ENCODE measurements around the gene INHBA. TPM values are rescaled to one million over a fixed set of nuclear protein-coding genes. Genes with fewer than 3 reads are reported as not detected.
A peak's percentile ranks its signal among the peaks of the same experiment; 100 is the strongest.

INHBA gene
- total RNA-seq, 1 donor from 2014 or later, result 0.34 TPM

GRCh38 chr7:41715000-41715399 lies 12.1 kb upstream of the INHBA start:
- no peak overlapping the region for H3K27ac Mint-ChIP-seq
- TF ChIP-seq CTCF (IDR thresholded peaks at IDR 0.05; ENCODE audit: unreplicated experiment), result no peak
- no peak overlapping the region for H3K4me3 Mint-ChIP-seq (ENCODE audit: low read depth)
- no peaks in the 10 kb centered on the region for H3K27me3 Mint-ChIP-seq
- no peaks in the 10 kb centered on the region for H3K4me1 Mint-ChIP-seq (ENCODE audit: low read depth)
- no peaks in the 10 kb centered on the region for H3K9me3 Mint-ChIP-seq (ENCODE audit: low read depth)
- no peak for DNase-seq (ENCODE audit: low spot score, unreplicated experiment)
- no peaks in the 10 kb centered on the region for H3K36me3 Mint-ChIP-seq (ENCODE audit: insufficient read depth)

GRCh38 chr7:41711283-41712064 lies 8.6 kb upstream of the INHBA start:
- no peaks in the 10 kb centered on the region for H3K36me3 Mint-ChIP-seq (ENCODE audit: insufficient read depth)
- no peaks in the 10 kb centered on the region for H3K9me3 Mint-ChIP-seq (ENCODE audit: low read depth)
- H3K27ac Mint-ChIP-seq, result no peak overlapping the region
- peak; percentile 58 for TF ChIP-seq CTCF (IDR thresholded peaks at IDR 0.05; ENCODE audit: unreplicated experiment)
- peaks cover 9% of the 10 kb centered on the region for H3K27me3 Mint-ChIP-seq
- no peak for DNase-seq (ENCODE audit: low spot score, unreplicated experiment)
- H3K4me3 Mint-ChIP-seq (ENCODE audit: low read depth), result no peak overlapping the region
- no peaks in the 10 kb centered on the region for H3K4me1 Mint-ChIP-seq (ENCODE audit: low read depth)

GRCh38 chr7:41710838-41711237 lies 7.9 kb upstream of the INHBA start:
- Mint-ChIP-seq H3K36me3 (ENCODE audit: insufficient read depth) (no peaks in the 10 kb centered on the region), H3K4me3 (ENCODE audit: low read depth) (no peak overlapping the region), H3K4me1 (ENCODE audit: low read depth) (peaks cover 3% of the 10 kb centered on the region), H3K27me3 (peaks cover 14% of the 10 kb centered on the region), H3K9me3 (ENCODE audit: low read depth) (no peaks in the 10 kb centered on the region), H3K27ac (no peak overlapping the region)
- TF ChIP-seq CTCF (IDR thresholded peaks at IDR 0.05; ENCODE audit: unreplicated experiment), result no peak
- DNase-seq (ENCODE audit: low spot score, unreplicated experiment), result no peak

GRCh38 chr7:41709621-41710020 lies 6.7 kb upstream of the INHBA start:
- Mint-ChIP-seq H3K4me3 (ENCODE audit: low read depth) (no peak overlapping the region), H3K27ac (no peak overlapping the region), H3K9me3 (ENCODE audit: low read depth) (no peaks in the 10 kb centered on the region), H3K27me3 (peaks cover 17% of the 10 kb centered on the region), H3K36me3 (ENCODE audit: insufficient read depth) (no peaks in the 10 kb centered on the region), H3K4me1 (ENCODE audit: low read depth) (peaks cover 9% of the 10 kb centered on the region)
- DNase-seq (ENCODE audit: low spot score, unreplicated experiment), result no peak
- TF ChIP-seq CTCF (IDR thresholded peaks at IDR 0.05; ENCODE audit: unreplicated experiment), result no peak

GRCh38 chr7:41708581-41709358 lies 5.9 kb upstream of the INHBA start:
- Mint-ChIP-seq H3K4me3 (ENCODE audit: low read depth) (no peak overlapping the region), H3K27ac (no peak overlapping the region), H3K4me1 (ENCODE audit: low read depth) (peaks cover 11% of the 10 kb centered on the region), H3K36me3 (ENCODE audit: insufficient read depth) (no peaks in the 10 kb centered on the region), H3K27me3 (peaks cover 21% of the 10 kb centered on the region), H3K9me3 (ENCODE audit: low read depth) (no peaks in the 10 kb centered on the region)
- no peak for DNase-seq (ENCODE audit: low spot score, unreplicated experiment)
- TF ChIP-seq CTCF (IDR thresholded peaks at IDR 0.05; ENCODE audit: unreplicated experiment), result no peak

Data from progenitor cell of endocrine pancreas (in vitro differentiated cells).